GM23338 (cell line): Measurements from ENCODE around the gene TXN.

Experiments
- EZH2 ChIP-seq: fragments of 200-600 bp; sonication (generic); IDR thresholded peaks from one replicate; pipeline ENCODE4 v1.8.0; 2017; ENCODE audit warnings: antibody characterized with exemption, mild to moderate bottlenecking, low read depth; ENCODE audit not compliant: unreplicated experiment
- EZH2phosphoT487 ChIP-seq: fragments of 200-600 bp; sonication (generic); IDR thresholded peaks from one replicate; pipeline ENCODE4 v1.8.1; 2018; ENCODE audit warnings: antibody characterized with exemption; ENCODE audit not compliant: unreplicated experiment
- JUNB ChIP-seq: IDR thresholded peaks from one replicate; pipeline ENCODE4 v1.6.1; 2016; ENCODE audit warnings: antibody characterized with exemption; ENCODE audit not compliant: unreplicated experiment
- POLR2AphosphoS5 ChIP-seq: IDR thresholded peaks from 2 replicates; pipeline ENCODE4 v1.6.1; 2016; ENCODE audit warnings: antibody characterized with exemption, low read depth
- ZNF114 ChIP-seq: fragments of 250-450 bp; sonication (Bioruptor Pico); IDR thresholded peaks from 2 replicates; pipeline ENCODE4 v1.5.0; 2020; ENCODE audit warnings: mild to moderate bottlenecking, moderate library complexity
- TF ChIP-seq, protein P1 (sequence below), 2 experiments: fragments of 200-600 bp in 1 of 2; sonication (generic) in 1 of 2; conservative IDR thresholded peaks; 2 replicates each; pipeline versions ENCODE4 v1.5.1 to v1.6.1; 2016 to 2017; ENCODE audit warnings: antibody characterized with exemption in 2 of 2, low read depth in 2 of 2, mild to moderate bottlenecking in 2 of 2, moderate library complexity in 1 of 2
- TF ChIP-seq, protein P2 (sequence below): IDR thresholded peaks from one replicate; pipeline ENCODE4 v1.6.1; 2018; ENCODE audit warnings: antibody characterized with exemption; ENCODE audit not compliant: unreplicated experiment
- TF ChIP-seq, protein P3 (sequence below): fragments of 250-450 bp; sonication (Bioruptor Pico); IDR thresholded peaks from 2 replicates; pipeline ENCODE4 v1.5.0; 2020; ENCODE audit warnings: mild to moderate bottlenecking, moderate library complexity
- TF ChIP-seq, protein P4 (sequence below): IDR thresholded peaks from 2 replicates; pipeline ENCODE4 v1.6.1; 2016; ENCODE audit warnings: antibody characterized with exemption

DNA sequence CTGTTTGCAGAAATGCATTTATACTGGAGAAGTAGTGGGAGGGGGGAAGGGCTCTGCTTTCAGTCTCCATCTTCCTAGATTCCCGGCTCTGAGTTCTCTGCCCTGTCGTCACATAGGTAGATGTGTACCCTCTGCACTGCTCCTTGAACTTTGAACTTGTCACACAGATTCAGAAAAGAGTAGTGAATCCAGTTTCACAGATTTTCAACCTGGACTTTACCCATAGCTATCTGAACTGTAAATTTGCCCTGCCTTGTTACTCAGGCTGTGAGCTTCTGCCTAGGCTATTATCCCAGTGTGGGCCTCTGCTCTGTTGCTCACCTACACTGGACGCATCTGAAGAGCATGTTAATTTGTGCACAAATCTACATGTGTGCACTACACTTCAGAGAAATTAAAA is 35.5 kb downstream of the TXN start:
- TF ChIP-seq POLR2AphosphoS5 (no peak), EZH2 (no peak), JUNB (no peak), EZH2phosphoT487 (no peak), ZNF114 (CRISPR knock-in tag) (no peak)
- TF ChIP-seq, protein P1, sequence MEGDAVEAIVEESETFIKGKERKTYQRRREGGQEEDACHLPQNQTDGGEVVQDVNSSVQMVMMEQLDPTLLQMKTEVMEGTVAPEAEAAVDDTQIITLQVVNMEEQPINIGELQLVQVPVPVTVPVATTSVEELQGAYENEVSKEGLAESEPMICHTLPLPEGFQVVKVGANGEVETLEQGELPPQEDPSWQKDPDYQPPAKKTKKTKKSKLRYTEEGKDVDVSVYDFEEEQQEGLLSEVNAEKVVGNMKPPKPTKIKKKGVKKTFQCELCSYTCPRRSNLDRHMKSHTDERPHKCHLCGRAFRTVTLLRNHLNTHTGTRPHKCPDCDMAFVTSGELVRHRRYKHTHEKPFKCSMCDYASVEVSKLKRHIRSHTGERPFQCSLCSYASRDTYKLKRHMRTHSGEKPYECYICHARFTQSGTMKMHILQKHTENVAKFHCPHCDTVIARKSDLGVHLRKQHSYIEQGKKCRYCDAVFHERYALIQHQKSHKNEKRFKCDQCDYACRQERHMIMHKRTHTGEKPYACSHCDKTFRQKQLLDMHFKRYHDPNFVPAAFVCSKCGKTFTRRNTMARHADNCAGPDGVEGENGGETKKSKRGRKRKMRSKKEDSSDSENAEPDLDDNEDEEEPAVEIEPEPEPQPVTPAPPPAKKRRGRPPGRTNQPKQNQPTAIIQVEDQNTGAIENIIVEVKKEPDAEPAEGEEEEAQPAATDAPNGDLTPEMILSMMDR (conservative IDR thresholded peaks at IDR 0.05; ENCODE audit: low read depth in 2 of 2) = no peak
- TF ChIP-seq, protein P2, sequence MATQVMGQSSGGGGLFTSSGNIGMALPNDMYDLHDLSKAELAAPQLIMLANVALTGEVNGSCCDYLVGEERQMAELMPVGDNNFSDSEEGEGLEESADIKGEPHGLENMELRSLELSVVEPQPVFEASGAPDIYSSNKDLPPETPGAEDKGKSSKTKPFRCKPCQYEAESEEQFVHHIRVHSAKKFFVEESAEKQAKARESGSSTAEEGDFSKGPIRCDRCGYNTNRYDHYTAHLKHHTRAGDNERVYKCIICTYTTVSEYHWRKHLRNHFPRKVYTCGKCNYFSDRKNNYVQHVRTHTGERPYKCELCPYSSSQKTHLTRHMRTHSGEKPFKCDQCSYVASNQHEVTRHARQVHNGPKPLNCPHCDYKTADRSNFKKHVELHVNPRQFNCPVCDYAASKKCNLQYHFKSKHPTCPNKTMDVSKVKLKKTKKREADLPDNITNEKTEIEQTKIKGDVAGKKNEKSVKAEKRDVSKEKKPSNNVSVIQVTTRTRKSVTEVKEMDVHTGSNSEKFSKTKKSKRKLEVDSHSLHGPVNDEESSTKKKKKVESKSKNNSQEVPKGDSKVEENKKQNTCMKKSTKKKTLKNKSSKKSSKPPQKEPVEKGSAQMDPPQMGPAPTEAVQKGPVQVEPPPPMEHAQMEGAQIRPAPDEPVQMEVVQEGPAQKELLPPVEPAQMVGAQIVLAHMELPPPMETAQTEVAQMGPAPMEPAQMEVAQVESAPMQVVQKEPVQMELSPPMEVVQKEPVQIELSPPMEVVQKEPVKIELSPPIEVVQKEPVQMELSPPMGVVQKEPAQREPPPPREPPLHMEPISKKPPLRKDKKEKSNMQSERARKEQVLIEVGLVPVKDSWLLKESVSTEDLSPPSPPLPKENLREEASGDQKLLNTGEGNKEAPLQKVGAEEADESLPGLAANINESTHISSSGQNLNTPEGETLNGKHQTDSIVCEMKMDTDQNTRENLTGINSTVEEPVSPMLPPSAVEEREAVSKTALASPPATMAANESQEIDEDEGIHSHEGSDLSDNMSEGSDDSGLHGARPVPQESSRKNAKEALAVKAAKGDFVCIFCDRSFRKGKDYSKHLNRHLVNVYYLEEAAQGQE = no peak
- TF ChIP-seq, protein P3, sequence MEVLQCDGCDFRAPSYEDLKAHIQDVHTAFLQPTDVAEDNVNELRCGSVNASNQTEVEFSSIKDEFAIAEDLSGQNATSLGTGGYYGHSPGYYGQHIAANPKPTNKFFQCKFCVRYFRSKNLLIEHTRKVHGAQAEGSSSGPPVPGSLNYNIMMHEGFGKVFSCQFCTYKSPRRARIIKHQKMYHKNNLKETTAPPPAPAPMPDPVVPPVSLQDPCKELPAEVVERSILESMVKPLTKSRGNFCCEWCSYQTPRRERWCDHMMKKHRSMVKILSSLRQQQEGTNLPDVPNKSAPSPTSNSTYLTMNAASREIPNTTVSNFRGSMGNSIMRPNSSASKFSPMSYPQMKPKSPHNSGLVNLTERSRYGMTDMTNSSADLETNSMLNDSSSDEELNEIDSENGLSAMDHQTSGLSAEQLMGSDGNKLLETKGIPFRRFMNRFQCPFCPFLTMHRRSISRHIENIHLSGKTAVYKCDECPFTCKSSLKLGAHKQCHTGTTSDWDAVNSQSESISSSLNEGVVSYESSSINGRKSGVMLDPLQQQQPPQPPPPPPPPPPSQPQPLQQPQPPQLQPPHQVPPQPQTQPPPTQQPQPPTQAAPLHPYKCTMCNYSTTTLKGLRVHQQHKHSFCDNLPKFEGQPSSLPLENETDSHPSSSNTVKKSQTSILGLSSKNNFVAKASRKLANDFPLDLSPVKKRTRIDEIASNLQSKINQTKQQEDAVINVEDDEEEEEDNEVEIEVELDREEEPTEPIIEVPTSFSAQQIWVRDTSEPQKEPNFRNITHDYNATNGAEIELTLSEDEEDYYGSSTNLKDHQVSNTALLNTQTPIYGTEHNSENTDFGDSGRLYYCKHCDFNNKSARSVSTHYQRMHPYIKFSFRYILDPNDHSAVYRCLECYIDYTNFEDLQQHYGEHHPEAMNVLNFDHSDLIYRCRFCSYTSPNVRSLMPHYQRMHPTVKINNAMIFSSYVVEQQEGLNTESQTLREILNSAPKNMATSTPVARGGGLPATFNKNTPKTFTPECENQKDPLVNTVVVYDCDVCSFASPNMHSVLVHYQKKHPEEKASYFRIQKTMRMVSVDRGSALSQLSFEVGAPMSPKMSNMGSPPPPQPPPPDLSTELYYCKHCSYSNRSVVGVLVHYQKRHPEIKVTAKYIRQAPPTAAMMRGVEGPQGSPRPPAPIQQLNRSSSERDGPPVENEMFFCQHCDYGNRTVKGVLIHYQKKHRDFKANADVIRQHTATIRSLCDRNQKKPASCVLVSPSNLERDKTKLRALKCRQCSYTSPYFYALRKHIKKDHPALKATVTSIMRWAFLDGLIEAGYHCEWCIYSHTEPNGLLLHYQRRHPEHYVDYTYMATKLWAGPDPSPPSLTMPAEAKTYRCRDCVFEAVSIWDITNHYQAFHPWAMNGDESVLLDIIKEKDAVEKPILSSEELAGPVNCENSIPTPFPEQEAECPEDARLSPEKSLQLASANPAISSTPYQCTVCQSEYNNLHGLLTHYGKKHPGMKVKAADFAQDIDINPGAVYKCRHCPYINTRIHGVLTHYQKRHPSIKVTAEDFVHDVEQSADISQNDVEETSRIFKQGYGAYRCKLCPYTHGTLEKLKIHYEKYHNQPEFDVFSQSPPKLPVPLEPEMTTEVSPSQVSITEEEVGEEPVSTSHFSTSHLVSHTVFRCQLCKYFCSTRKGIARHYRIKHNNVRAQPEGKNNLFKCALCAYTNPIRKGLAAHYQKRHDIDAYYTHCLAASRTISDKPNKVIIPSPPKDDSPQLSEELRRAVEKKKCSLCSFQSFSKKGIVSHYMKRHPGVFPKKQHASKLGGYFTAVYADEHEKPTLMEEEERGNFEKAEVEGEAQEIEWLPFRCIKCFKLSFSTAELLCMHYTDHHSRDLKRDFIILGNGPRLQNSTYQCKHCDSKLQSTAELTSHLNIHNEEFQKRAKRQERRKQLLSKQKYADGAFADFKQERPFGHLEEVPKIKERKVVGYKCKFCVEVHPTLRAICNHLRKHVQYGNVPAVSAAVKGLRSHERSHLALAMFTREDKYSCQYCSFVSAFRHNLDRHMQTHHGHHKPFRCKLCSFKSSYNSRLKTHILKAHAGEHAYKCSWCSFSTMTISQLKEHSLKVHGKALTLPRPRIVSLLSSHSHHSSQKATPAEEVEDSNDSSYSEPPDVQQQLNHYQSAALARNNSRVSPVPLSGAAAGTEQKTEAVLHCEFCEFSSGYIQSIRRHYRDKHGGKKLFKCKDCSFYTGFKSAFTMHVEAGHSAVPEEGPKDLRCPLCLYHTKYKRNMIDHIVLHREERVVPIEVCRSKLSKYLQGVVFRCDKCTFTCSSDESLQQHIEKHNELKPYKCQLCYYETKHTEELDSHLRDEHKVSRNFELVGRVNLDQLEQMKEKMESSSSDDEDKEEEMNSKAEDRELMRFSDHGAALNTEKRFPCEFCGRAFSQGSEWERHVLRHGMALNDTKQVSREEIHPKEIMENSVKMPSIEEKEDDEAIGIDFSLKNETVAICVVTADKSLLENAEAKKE (CRISPR knock-in tag) = no peak
- TF ChIP-seq, protein P4, sequence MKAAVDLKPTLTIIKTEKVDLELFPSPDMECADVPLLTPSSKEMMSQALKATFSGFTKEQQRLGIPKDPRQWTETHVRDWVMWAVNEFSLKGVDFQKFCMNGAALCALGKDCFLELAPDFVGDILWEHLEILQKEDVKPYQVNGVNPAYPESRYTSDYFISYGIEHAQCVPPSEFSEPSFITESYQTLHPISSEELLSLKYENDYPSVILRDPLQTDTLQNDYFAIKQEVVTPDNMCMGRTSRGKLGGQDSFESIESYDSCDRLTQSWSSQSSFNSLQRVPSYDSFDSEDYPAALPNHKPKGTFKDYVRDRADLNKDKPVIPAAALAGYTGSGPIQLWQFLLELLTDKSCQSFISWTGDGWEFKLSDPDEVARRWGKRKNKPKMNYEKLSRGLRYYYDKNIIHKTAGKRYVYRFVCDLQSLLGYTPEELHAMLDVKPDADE = no peak
